GM21447 (cell line): ENCODE results near the gene OR6K2.

Experiments
- ATAC-seq: cut with Tn5 transposase; IDR thresholded peaks from one replicate; pipeline ENCODE4 v1.9.1; 2021; ENCODE audit not compliant: unreplicated experiment

Gene OR6K2

DNA sequence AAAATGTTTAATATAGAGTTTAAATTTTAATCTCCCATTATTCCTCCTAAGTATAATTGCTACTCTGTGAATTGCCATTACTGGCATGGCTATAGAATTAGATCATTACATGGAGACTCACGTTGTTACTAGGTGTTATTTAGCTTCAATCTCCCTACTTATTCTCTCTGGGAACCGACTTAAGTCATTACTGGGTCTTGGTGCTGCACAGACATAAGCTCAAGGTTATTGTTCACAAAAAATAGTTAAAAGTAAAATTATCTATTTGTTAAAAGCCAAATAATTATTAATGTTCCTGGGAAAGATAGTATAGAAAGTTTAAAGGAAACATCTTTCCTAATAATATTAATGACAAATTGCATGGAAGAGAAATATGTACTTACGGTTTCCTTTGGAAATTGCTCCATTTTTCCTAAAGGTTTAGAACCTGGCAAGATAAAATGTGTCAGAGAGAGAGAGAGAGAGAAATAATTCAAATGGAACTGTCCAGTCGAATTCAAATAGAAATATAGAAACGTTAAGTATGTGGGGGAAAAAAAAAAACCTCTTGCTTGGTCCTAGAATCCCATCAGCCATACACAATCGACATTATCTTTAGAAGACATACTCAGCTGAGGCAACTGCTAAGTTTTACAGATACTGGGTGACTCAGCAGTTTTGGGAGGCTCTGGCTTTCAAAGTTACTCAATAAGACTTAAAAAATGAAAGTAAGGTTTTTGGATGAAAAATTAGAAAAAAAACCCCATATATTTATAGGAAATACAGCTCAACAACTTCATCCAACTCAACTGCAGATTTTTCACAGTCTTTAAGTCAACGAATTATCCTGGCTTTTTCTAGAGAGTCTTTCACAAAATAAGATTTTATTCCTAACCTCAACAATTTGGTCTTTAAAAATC is 14.1 kb downstream of the OR6K2 start, which contains the start of gene SPTA1:
Gene SPTA1, minus strand, starts transcription at position 605 of the 899 bp plus-strand sequence. Its CDS starts 198 bp downstream, at position 407.
- no peak for ATAC-seq

DNA sequence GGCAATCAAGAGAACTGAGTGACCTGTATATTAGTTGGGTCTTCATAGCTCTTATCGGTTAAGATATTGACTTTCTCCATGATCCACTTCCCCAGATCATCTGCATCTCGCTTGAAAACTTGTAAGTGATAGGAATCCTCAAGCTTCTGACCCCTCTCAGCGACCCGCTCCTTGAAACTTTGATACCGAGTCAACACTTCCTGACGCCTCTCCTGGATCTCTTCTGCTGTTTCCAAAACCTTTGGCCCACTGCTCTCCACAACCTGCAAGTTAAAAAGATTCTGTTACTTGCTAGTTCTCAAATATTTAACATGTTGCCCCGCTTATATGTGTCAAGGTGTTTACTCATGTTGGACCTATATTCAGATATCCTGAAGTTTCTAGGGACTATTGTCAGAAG is 15.4 kb downstream of the OR6K2 start:
- ATAC-seq = no peak

DNA sequence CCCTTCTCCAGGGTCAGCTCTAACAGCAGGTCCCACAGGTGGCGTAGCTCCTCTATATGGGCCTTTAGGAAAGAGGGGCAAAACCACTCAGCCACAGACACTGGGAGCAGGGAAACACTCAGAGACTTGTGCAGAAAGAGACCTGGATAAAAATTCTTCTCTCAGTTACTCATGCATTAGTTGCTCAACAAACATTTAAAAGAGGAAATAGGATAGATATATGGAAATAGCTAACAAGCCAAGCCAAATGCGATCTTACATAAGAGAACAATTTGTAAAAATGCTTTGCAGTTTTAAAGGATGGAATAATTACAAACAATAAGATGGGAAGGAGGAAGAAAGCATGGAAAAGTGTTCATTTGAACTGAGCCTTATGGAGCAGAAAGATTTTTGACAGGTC is 18.8 kb downstream of the OR6K2 start:
- ATAC-seq = no peak

DNA sequence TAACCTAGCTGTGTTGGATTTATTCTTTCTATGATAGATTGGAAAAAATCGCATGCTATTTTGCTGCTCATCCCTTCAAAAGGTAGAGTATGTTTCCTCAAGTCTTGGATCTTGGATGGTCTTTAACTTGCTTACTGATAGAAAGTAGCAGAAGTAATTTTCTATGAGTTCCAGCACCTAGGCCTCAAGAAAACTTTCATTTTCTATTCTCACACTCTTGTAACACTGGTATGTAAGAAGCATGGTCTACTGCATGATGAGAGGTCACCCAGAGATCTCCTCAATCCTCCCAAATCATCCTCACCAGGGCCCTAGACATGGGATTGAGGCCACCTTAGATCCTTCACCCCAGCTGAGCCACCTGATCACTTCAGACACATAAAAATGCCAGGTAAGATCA is 21.2 kb downstream of the OR6K2 start:
- ATAC-seq = no peak

DNA sequence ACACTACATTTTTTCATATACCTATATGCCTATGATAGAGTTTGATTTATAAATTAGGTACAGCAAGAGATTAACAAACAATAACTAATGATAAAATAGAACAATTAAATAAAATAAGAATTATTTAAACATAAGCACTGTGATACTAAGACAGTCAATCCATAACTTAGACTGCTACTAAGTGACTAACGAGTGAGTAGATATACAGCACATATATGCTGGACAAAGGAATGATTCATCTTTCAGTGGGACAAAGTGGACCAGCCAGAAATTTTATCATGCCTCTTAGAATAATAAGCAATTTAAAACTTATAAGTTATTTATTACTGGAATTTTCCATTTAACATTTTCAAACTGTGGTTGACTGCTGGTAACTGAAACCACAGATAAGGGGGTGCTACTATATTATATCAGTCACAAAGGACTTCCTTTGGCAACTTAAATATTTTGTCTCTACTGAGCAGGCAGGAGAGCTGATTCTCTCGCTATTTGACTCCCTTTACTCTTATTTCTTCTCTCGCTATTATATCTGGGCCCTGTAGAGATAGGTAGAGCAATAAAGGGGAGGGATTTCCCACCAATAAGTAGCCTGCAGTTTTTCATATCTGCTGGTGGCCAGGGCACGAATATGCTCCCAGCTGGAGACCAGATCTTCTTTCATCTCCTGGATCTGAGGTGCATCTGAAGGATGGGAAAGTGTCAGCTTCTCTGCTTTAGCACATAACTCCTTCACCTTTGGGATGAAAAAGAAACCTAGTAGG is 24.7 kb downstream of the OR6K2 start:
- ATAC-seq = no peak

DNA sequence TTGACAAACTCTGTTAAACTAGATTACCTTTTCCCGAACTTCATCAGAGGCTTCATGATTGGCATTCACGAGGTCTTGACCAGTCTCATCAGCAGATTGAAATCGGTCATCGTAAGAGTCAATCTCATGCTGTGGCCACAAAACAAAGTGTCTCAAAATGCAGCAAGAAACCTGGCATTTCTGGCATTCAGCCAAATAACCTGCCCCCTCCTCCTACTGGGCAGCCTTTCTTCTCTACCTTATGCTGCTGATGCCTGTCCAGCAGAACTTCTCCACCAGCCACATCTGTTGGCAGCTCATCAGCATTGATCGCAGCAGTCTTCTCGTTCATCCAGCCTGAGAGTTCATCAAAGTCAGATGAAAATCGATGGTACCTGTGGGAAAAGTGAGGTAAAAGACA is 26.1 kb downstream of the OR6K2 start:
- ATAC-seq = no peak

DNA sequence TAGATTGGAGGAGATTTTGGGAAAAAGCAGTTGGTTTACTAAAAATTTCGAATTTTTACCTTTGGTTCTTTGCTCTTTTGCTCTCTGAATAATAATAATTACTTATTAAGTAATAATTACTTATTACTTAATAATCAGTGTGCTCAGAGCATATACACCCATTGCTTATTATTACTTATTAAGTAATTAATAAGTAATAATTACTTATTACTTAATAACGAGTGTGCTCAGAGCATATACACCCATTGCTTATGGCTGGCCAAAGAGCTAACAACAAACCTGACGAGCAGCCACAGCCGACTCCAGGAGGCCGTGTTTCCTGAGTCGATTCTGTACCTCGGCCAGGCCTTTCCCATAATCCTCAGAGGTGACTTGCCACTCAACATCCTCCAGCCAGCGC is 34.4 kb downstream of the OR6K2 start:
- ATAC-seq = no peak

DNA sequence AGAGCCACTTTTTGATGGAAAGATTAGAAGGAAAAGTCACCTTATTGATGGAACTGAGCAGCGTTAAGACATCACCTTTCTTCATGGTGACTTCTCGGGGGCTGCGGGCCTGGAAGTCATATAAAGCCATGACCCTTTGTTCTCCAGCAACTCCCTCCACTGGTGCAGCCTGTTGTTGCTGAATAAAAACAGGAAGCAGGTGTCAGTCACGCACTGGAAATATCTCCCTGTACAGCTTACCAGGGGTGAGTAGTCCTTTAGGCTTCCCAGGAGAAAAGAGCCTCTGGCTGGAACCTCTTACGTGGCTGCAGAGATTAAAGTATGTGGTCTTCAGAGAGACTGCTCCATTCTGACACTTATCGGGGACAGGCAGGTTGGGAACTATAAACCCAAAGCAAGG is 45.9 kb downstream of the OR6K2 start:
- ATAC-seq = no peak

DNA sequence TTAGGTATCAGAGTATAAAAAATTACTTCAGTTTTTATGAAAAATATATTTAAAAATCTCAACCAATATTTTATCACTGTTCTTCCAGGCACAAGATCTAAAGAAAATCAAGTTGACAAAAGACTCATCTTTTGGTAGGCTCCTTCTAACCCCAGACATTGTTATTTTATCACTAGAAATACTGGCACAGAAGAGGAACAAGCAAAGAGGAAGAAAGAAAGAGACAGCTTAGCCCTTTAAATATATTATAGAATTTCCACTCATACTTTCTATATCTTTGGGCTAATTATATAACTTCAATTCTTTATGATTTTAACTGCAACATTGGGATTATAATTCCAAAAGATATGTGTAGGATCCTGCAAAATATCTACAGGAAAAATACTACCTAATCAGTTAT is 46.4 kb downstream of the OR6K2 start:
- no peak for ATAC-seq

DNA sequence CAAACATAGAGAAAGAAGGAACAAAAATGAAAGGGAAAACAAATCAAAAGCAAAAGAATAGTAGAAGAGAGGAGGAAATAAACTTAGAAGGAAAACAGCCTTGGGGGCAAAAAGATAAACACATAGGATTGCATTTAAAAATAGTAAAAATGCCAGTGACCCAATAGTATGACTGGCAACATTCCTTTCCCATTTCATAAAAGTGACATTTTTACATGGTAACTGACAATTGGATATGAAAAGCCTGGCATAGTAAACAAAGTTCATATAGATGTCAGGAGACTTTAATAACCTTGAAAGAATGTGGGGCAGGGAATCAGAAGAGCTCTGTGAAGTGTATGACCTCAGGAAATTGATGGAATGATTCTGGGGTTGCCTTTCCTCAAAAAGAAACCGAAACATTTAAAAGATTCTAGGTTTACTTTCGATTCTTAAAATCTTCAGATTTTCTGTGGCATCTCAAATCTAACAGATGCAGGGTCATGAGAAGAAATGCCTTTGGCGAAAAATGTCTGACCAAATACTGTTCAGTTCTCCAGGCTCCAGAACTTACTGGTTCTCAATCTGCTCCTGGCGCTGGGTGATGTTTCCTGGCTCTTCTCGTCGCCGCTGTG is 47.6 kb downstream of the OR6K2 start:
- no peak for ATAC-seq
